ENCODE results near the gene GALT.

GALT gene

DNA sequence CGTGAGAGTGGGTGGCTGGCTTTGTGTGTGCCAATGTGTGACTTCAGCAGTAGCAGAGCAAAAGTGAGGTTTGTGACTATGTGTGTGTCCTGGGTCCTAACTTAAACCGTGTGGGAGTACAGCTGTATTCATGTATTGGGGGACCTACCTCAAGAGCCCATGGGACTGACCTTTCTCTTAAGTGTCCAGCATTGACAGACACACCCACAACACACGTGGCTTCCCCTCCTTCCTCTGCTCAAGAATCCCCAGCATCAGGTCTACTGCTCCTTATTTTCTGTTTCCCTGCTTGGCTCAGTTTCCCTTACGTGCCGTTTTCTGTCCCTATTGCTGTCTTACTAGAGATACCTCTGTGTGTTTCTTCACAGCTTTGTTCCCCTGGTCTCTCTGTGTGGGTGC lies 6.1 kb downstream of the GALT start:
- DNase-seq = no peak

DNA sequence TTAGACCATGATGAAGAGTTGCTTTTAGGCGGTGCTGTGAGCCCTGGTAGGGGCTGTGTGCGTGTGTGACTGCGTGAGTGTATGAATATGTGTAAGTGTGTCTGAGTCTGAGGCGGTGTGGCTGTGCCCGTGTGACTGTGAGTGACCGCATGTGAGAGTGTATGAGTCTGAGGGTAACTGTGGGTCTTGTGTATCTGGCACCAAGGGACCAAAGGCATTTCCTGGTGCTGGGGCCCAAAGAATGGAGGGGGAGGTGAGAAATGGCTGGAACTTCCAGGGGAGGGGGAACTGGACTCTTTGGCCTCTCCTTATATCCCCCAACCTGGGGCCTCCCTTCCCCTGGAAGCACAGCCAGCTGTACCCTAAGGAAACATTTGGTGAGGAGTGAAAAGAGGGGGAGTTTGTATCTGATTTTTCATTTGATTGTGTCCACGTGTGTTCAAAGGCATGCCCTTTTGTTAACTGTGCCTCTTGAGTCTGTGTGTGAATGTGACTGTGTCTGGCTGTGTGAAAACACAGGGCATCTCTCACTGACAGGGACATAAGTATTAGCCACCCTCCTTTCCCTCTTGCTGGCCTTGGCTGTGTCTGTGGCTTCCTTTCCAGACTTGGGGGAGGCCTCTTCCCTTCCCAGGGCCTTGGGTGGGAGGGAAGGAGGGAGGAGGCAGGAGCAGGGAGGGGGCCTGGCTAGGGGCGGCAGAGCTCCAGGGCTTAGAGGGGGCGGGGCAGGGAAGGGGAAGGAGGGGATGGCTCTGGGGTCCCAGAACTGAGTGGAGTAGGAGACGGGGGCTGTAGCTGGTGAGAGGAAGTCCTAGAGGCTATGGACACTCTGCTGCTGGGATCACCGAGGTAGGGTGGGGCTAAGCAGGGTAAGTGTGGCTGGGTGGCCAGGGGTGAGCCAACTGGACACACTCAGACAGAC lies 6.9 kb downstream of the GALT start:
- DNase-seq = no peak

DNA sequence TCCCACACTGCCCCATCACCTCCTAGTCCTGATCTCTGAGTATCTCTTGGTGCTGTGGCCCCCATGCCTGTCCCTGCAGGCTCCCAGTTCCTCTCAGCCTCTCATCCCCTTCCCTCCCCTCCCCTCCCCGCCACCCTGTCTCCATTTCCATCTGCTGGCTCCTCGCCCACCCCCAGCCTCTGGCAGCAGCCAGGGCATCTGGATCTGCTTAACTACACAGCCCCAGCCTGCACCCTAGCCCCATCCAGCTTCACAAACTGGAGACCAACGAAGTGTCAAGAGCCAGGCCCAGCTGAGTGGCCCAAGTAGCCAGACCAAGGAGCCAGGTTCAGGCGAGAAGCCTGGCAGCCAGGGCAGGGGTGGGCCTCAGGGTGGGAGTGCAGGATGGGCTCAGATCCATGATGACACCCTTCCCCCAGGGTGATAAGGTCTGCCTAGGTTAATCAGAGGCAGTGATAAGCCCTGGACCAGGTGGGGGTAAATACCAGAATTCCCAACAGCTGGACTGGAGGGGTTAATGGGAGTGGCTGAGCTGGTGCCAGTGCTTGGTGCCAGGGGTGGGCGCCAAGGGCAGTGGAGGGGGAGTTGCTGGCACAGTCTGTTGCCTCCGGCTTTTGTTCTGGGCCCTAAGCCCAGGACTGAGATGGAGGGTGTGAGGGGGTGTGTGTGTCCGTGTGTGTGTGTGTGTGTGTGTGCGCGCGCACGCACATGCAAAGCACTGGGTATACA lies 8.0 kb downstream of the GALT start:
- no peak for DNase-seq

DNA sequence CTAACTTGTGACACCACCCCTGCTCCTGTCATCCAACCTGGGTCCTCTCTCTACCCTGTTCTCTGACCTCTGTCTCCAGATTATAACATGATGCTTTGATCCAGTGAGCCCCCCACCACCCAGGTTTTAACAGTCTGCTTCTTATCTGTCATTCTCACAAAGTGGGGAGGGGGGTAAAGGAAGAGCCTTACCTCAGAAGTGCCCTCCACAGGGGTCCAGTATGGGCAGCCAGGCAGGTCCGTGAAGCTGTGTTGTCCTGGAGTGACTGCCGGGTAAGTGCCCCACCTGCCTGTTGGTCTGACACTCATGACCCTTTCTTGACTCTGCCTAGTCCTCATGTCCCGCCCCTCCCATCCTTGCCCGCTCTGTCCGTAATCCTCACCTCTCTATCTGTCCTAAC lies 8.9 kb downstream of the GALT start:
- DNase-seq = no peak

DNA sequence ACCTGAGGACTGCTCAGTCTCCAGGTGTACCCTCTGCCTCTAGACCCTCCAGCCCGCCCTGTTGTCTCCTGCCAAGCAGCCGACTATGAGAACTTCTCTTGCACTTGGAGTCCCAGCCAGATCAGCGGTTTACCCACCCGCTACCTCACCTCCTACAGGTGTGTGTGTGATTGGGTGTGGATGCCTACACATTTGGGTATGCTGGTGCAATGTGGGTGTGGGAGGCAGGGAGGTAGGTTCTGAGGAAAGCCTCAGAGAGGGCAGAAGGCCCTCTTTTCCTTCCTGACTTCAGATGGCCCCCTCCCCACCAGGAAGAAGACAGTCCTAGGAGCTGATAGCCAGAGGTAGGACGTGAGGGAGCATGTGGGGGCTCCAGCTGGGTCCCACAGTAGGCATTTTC lies 10.5 kb downstream of the GALT start:
- no peak for DNase-seq

DNA sequence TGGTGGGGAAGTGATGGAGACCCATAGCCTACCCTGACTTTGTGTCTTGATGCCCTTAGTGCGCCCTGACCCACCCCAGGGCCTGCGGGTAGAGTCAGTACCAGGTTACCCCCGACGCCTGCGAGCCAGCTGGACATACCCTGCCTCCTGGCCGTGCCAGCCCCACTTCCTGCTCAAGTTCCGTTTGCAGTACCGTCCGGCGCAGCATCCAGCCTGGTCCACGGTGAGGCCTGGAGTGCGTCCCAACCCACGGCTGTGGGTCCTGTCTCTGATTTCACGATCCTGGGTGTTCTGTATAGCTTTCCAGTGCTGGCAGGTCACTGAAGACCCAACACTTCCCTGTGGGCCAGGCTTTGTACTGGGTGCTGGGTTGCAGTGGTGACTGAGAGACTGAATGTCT lies 12.0 kb downstream of the GALT start:
- DNase-seq = no peak

DNA sequence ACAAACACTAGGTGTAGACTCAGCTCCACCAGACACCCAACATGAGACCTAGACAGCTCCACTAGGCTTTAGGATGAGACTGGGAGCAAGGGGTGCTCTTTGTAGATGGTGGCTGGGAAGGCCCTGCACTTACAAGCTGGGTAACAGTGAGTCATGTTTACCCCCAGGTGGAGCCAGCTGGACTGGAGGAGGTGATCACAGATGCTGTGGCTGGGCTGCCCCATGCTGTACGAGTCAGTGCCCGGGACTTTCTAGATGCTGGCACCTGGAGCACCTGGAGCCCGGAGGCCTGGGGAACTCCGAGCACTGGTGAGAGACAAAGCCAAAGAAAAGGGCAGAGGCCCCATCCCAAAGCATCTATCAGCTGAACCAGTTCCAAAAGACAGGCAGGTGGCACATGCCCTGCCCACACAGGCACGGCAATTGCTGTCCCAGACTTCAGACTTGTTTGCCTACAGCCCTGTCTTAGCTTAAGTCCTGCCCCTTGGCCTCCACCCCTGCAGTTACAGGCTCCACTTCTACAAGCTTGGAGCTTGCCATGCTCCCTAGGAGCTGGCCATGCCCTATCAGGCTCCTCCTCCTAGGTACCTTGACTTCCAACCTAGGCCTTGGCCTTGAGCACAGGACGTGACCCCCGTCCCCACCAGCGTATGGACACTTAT lies 13.2 kb downstream of the GALT start:
- no peak for DNase-seq

DNA sequence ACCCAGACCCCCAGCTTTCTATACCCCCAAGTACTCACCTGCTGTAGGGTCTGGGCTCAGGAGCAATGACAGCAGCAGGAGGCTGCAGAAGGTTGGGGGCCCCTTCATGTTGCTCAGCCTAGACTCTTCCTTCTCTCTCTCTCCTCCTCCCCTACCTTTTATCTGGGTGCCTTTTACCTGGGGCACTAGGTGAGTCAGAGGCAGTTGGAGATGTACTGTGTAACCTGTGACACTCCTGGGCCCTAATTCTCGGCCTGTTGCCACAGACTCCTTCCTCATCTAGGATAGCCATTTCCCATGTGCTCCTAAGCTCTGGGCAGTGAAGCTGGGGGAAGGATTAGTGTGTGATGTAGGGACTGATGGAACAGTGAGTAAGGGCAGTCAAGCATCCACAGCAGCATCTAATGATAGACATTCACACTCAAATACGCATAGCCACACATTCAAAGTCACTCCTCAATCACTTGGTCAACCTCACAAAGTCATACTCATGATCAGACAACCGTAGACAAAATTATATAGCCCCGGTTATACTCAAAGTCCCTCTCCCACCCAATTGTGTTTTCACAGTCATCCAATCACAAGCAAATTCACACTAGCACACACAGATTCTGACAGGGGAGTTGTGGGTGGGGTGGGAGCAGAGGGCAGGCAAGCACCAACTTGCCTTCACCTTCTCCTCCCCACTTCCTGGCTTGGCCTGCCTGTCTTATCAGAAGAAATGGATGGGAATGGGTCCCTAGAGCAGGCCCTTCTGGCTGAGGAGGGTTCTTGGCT lies 16.2 kb downstream of the GALT start, which contains the start of gene CCL27:
TSS of gene CCL27 (minus strand) at position 132 of the 777 bp plus-strand sequence. CDS start at position 108, 24 bp downstream.
- no peak for DNase-seq

DNA sequence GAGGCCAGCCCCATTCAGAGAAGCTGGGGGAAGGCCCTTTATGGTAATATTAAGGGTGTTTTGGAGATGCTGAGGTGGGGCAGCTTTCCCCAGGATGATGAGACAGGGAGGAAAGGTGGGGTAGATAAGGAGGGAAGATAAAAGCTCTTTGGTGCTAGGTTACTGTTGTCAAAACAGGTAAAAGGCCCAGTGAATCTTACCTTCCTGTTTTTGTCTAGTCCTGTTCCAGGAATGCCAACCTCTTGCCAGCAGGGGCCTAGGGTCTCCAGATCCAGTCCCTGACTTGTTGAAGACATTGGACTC lies 16.8 kb downstream of the GALT start:
- no peak for DNase-seq

DNA sequence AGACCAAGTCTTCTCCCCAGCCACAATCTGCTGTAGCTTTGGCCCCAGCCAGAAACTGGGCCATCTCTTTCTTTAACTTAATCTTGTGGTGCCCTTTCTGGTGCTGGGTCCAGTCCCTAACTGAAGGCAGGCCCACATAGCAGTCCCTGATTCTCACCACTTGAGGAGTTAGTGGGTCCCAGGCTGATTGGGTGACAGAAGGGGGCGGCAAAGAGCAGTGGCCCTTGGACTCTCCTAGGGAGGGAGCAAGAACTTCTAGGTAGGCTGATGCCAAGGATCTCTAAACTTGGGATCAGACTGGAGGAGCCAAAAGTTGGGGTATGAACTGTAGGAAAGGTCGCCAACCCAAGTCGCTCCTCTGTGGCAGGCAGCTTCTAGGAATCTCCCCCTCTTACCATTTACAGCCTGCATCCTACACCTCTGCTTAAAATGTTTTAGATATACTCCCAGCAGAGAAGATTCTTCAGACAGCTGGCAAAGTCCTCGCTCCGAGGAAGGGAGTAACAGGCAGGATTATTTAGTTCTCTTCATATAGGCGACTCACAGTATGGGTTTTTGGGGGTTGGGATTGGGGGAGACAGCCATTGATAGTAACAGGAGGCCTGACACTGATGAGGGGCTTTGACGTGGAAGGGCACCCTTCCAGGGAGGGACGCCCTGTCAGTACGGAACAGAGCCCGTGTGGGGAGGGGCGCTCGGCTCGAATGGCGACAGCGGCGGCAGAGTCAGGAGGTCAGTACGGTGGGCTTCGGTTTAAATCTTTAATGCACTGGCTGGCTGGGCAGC lies 18.0 kb downstream of the GALT start:
- peak; percentile 45 to 64 for DNase-seq

DNA sequence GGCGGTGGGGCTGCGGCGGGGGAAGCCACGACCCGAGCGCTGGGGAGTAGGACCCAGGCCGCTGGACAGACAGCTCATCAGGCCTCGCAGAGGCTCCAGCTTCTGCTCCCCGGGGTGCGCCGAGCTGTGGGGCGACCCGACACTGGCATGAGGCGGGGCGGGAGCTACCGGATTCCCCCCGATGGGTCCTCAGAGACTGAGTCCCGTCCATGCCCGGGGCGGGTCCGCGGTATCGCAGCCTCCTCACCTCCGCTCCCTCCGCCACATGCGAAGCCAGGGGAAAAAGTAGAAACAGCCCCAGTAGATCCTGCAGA lies 18.5 kb downstream of the GALT start:
- no peak for DNase-seq

DNA sequence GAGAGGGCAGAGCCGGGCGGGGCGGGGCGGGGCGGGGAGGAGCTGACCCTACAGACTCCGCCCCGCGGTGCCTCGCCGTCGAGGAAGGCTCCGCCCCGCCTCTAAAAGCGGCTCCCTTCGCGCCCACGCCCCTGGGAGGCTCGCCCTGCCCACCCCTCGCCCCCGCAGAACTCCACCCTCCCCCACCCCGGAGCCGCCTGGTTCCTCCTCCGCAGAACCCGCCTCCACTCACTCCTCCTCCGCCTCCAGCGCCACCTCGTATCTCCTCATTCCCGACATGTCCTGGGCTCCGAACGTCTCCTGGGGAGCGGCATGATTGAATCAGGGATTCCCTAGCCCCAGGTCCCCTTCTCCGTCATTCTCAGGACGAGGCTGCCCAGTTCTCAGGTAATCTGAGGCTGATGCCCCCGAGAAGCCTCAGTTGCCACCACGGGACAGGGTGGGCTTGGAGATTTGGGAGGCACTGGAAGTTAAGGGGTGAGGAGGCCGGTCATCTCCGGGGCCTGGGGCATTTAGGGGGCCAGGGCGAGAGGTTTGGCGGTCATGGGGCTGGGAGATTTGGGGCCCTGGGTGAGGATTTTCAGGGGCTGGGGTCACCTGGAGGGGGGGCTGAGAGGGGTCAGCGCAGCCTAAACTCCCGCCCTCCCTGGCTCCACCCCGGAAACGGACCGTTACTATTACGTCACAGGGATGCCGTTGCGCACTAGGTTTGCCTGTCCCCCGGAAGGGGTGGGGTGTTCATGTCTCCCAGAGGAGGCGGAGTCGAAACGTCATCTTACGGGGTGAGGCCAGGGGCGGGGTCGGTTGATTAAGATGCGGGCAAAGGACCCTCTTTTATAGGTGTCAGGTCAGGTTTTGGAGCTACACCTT lies 19.1 kb downstream of the GALT start:
- peak; percentile 43 to 50 for DNase-seq

DNA sequence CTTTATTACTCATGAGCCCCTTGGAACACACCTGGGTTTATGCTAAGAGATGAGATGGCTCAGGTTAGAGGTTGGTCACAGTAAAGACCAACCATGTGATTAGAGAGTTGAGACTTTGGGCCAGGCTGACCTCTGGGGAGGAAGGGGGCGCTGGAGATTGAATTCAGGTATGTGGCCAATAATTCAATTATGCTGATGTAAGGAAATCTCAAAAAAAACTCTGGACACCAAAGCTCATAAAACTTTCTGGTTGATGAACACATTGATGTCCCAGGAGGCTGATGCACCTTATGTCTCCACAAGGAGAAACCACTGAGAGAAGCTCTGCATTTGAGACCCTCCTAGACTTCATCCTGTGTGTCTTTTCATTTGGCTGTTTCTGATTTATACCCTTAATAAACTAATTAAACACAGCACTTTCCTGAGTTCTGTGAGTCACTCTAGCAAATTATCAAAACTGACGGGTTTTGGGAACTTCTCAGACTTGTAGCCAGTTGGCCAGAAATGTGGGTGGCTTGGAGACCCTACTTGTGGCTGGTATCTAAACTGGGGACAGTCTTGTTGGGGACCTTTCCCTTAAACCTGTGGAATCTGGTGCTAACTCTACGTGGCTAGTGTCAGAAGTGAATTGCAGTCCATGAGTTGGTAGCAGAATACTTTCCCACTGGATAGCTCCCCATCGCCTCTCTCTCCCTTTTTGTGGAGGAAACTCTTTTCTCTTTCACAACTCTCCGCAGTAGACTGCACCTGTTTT lies 23.5 kb downstream of the GALT start:
- DNase-seq = no peak

DNA sequence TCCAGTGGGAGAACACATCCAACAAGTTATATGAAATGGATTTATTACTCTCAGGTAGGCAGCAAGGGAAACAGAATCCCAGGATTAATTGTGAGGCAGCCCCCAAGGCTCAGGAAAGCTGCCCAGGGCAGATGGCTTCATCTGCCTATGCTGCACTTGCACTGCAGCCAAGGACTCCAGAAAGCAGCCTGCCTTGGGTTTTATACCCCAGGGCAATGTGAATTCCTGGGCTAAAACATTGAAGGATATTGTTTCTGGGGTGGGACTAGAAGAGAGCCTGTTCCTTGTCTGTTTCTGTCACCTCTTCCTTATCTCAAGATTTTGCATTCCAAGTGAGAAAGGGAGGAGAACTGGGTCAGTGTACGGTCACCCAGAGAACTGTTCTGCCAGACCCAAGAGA lies 24.8 kb downstream of the GALT start:
- no peak for DNase-seq

DNA sequence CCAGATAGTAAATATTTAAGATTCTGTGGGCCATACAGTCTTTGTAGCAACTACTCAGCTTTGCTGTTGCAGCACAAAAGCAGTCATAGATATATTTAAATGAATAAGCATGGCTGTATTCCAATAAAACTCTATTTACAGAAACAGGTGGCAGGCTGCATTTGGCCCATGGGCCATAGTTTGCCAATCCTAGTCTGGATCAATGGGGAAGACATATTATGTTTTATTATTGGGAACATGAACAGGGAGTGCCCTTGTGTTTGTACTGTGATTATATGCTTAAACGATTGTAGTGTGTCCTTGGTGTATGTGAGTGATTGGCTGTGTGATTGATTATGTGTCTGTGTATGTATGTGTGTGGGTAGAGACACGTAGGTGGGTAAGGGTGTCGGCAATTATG lies 28.0 kb downstream of the GALT start:
- DNase-seq = no peak

DNA sequence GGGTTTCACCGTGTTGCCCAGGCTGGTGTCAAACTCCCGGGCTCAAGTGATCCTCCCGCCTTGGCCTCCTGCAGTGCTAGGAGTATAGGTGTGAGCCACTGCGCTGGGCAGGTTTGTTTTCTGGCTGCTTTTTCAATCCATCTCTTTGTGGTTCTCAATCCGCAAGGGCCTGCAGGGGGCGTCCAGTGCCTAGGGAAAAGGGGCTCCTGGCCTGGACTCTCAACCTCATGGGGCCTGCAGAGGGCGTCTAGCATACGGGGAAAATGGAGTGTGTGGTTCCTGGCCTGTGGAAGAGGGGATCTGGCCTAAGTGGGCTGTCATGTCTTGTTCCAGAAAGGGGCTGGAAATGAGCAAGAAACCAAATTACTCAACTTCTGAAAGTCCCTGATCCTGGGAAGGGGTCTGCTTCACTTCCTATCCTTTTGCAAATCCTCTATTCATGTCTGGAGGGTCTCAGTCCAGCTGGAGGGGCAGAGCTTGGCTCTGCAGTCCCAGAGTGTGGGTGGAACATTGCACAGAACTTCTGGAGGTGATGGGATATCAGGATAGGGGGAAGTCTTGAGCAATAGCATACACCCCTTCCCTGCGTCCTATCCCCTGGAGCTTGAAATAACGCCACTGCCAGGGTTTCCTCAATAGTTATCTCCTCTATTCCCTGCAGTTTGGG lies 28.7 kb downstream of the GALT start:
- peak; percentile 63 to 75 for DNase-seq

DNA sequence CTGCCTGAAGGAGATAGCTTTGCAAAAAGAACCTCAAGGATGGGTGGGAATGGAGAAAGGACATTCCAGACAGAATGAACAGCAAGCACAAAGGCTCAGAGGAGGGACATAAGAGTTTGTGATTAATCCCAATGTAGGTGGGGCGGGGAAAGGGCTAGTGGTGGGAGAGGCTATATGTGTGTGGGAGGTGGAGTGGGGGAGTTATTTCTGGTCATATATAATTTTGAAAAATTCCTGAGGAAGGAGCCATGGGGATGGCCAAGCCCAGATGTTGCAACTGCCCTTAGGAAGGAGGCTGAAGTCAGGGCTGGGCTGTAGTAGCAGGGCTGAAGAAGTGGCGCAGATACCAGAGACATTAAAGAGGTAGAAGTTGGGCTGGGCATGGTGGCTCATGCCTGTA lies 29.4 kb downstream of the GALT start:
- DNase-seq = no peak

DNA sequence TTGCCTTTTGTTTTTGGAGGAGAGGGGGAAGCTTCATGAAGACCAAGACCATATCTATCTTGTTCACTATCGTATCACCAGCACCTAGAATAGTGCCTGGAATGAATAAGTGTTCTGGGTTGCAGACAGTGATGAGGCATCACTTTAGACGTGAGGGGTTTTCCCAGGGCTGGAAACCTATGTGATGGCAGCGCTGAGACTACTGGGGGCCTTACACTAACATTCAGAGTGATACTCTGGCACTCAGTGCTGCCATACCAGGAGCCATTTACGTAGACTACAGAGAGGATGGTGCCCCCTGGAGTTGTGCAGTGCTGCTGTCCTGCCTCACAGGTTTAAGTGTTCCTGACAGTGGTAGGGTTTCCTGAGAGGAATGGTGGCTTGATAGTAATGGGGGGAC lies 37.7 kb downstream of the GALT start:
- no peak for DNase-seq

DNA sequence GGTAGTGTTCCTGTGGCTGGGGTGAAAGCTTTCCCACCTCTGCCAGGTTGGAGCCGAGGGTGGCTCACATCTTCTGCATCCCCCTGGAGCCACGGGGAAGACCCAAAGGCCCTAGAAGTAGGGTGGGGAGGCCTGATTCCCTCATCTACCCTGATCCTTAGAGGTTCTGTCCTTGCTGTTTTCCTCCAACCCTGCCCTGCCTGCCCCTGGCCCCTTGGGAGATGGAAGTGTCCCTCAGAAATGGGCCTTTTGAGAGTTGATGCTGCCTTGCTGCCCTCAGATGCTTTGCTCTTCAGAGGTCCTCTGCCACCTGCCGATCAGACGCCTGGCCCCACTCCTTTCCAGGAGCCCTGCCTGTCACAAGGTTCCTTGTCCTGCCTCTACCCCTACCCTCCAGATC lies 38.3 kb downstream of the GALT start:
- no peak for DNase-seq

DNA sequence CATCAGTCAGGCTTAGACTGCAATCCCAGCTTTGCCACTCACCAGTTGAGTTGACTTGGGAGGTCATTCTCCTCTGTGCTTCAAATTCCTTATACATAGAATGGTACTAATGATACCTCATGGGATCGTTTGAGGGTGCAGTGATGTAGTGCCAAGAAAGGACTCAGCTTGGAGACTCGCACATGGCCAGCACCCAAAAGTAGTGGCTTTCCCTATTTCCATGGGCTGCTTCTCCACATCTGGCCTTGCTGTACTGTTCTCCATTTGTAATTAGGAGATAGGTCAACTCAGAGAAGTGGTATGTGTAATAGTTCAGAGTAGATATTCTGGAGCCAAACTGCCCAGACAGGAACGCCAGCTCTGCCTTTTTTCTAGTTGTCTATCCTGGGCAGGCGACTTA lies 39.1 kb downstream of the GALT start:
- no peak for DNase-seq

Measured in AML-193 (cell line).